ENCODE results near the gene NME1.

- no peak for TF ChIP-seq GATA3 (IDR thresholded peaks at IDR 0.05; ENCODE audit: low read depth, low read length)
- no peak for TF ChIP-seq GATA2 (IDR thresholded peaks at IDR 0.05; ENCODE audit: low read depth, low read length)
Measured at GRCh38 chr17:51164911-51165679, 11.7 kb downstream of the NME1 start.

Measured in SH-SY5Y (cell line).